ENCODE data around the gene IMMP2L.

The IMMP2L gene

GRCh38 chr7:111137296-111138192 lies 424.7 kb downstream of the IMMP2L start:
- peak; percentile 65 for DNase-seq

- peak; percentile 16 for DNase-seq
Observed at GRCh38 chr7:111132833-111133232, 429.5 kb downstream of the IMMP2L start.

GRCh38 chr7:111129435-111129834 lies 432.9 kb downstream of the IMMP2L start:
- DNase-seq: no peak

GRCh38 chr7:111126987-111127386 lies 435.3 kb downstream of the IMMP2L start:
- DNase-seq: peak; percentile 35

- DNase-seq: no peak
Observed at GRCh38 chr7:111115966-111116365, 446.3 kb downstream of the IMMP2L start.

GRCh38 chr7:111113263-111114017 lies 448.9 kb downstream of the IMMP2L start:
- peak; percentile 72 for DNase-seq

GRCh38 chr7:111112439-111112838 lies 449.9 kb downstream of the IMMP2L start:
- DNase-seq: no peak

GRCh38 chr7:111108496-111108895 lies 453.8 kb downstream of the IMMP2L start:
- peak; percentile 49 for DNase-seq

GRCh38 chr7:111108000-111108399 lies 454.3 kb downstream of the IMMP2L start:
- no peak for DNase-seq

- DNase-seq: no peak
Observed at GRCh38 chr7:111107579-111107978, 454.7 kb downstream of the IMMP2L start.

- no peak for DNase-seq
Observed at GRCh38 chr7:111105269-111105668, 457.0 kb downstream of the IMMP2L start.

GRCh38 chr7:111104710-111105109 lies 457.6 kb downstream of the IMMP2L start:
- no peak for DNase-seq

- DNase-seq: no peak
Observed at GRCh38 chr7:111103678-111104274, 458.5 kb downstream of the IMMP2L start.

- no peak for DNase-seq
Observed at GRCh38 chr7:111103136-111103535, 459.2 kb downstream of the IMMP2L start.

GRCh38 chr7:111101856-111102646 lies 460.2 kb downstream of the IMMP2L start:
- no peak for DNase-seq

- DNase-seq: no peak
Observed at GRCh38 chr7:111098926-111099250, 463.4 kb downstream of the IMMP2L start.

- peak; percentile 25 for DNase-seq
Observed at GRCh38 chr7:111098011-111098925, 464.0 kb downstream of the IMMP2L start.

- DNase-seq: no peak
Observed at GRCh38 chr7:111096997-111097396, 465.3 kb downstream of the IMMP2L start.

GRCh38 chr7:111094419-111094818 lies 467.9 kb downstream of the IMMP2L start:
- no peak for DNase-seq

- no peak for DNase-seq
Observed at GRCh38 chr7:111093496-111093895, 468.8 kb downstream of the IMMP2L start.

GRCh38 chr7:111092406-111093236 lies 469.7 kb downstream of the IMMP2L start:
- no peak for DNase-seq

Data from EL (cell line).